SK-N-MC (cell line): ENCODE results near the gene GBA3.

Experiments used
- EZH2 ChIP-seq: fragments of 200-600 bp; sonication (generic); IDR thresholded peaks from one replicate; pipeline ENCODE4 v1.6.1; 2017; ENCODE audit warnings: antibody characterized with exemption
- FOXP2 ChIP-seq: optimal IDR thresholded peaks from 2 replicates; pipeline ENCODE3; 2011; ENCODE audit warnings: mild to moderate bottlenecking, moderate library complexity; ENCODE audit not compliant: insufficient read depth; ENCODE audit errors: extremely low read length, control extremely low read depth
- POLR2AphosphoS5 ChIP-seq: IDR thresholded peaks from 2 replicates; pipeline ENCODE4 v1.6.1; 2012; ENCODE audit warnings: mild to moderate bottlenecking, low read depth, low read length, borderline replicate concordance

GRCh38 chr4:22672519-22672918 is 20.2 kb upstream of the GBA3 start:
- TF ChIP-seq POLR2AphosphoS5 (no peak), EZH2 (no peak), FOXP2 (no peak)
